IPS-15b (cell line): ENCODE data around the gene ATXN1.

ENCODE experiments used
- H3K27me3 ChIP-seq: one replicate; pipeline ENCODE4 v1.6.1; 2013; ENCODE audit warnings: low read length; ENCODE audit not compliant: control insufficient read depth, insufficient read depth
- H3K36me3 ChIP-seq: one replicate; pipeline ENCODE4 v1.6.1; 2013; ENCODE audit warnings: low read length; ENCODE audit not compliant: control insufficient read depth, insufficient read depth
- H3K4me1 ChIP-seq: one replicate; pipeline ENCODE4 v1.6.1; 2013; ENCODE audit warnings: mild to moderate bottlenecking, low read length; ENCODE audit not compliant: control insufficient read depth, insufficient read depth
- H3K4me3 ChIP-seq: one replicate; pipeline ENCODE4 v1.5.1; 2013; ENCODE audit warnings: low read depth, low read length
- H3K9ac ChIP-seq: one replicate; pipeline ENCODE4 v1.6.1; 2013; ENCODE audit warnings: low read depth, mild to moderate bottlenecking, low read length
- H3K9me3 ChIP-seq: one replicate; pipeline ENCODE4 v1.6.1; 2013; ENCODE audit warnings: mild to moderate bottlenecking, low read length; ENCODE audit not compliant: control insufficient read depth, insufficient read depth

The ATXN1 gene

GRCh38 chr6:16360365-16360764, 400.9 kb downstream of the ATXN1 start:
- Histone ChIP-seq H3K4me1 (peaks cover 4% of the 10 kb centered on the region), H3K36me3 (no peaks in the 10 kb centered on the region), H3K4me3 (no peak overlapping the region), H3K9ac (no peak overlapping the region), H3K9me3 (no peaks in the 10 kb centered on the region), H3K27me3 (no peaks in the 10 kb centered on the region)

- no peak overlapping the region for H3K9ac ChIP-seq
- no peaks in the 10 kb centered on the region for H3K27me3 ChIP-seq
- H3K4me3 ChIP-seq, result no peak overlapping the region
- H3K4me1 ChIP-seq, result peaks cover 4% of the 10 kb centered on the region
- no peaks in the 10 kb centered on the region for H3K36me3 ChIP-seq
- no peaks in the 10 kb centered on the region for H3K9me3 ChIP-seq
Measured at GRCh38 chr6:16359563-16359962, 401.7 kb downstream of the ATXN1 start.

- no peaks in the 10 kb centered on the region for H3K9me3 ChIP-seq
- no peaks in the 10 kb centered on the region for H3K27me3 ChIP-seq
- no peaks in the 10 kb centered on the region for H3K36me3 ChIP-seq
- H3K4me1 ChIP-seq, result peaks cover 4% of the 10 kb centered on the region
- H3K9ac ChIP-seq, result no peak overlapping the region
- no peak overlapping the region for H3K4me3 ChIP-seq
Measured at GRCh38 chr6:16358531-16359138, 402.6 kb downstream of the ATXN1 start.

DNA sequence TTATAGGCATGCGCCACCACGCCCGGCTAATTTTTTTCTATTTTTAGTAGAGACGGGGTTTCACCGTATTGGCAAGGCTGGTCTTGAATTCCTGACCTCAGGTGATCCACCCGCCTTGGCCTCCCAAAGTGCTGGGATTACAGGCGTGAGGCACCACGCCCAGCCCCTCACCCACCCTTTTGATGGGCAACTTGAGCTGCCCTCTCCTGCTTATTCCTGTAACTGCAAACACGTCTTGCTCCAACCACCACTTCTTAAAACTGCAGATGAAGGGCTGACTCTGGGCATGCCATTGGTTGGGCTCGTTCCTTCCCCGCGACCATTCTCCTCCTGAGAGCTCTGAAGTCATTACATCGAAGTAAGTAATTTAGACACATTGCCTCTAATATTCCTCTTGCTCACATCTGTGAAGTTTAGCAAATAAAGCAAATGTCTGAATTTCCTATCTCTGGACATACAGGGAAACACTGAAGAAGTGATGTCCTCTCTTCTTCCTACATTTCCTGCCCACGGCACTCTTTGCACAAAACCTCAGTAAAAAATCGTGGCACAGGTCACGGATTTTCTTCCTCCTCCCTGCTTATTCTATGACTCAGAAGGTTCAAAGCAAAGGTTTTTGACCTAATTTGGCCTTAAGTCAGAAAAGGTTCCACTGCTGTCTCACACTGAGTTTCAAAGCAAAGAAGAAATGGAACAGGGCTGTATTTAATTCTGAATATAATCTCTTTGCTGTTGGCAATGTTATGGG, 405.4 kb downstream of the ATXN1 start:
- peaks cover 4% of the 10 kb centered on the region for H3K4me1 ChIP-seq
- H3K4me3 ChIP-seq, result no peak overlapping the region

GRCh38 chr6:16355238-16355637, 406.0 kb downstream of the ATXN1 start:
- Histone ChIP-seq H3K9me3 (no peaks in the 10 kb centered on the region), H3K4me3 (no peak overlapping the region), H3K4me1 (peaks cover 4% of the 10 kb centered on the region), H3K27me3 (no peaks in the 10 kb centered on the region), H3K36me3 (no peaks in the 10 kb centered on the region), H3K9ac (no peak overlapping the region)

More for the DNA sequence above, 405.4 kb downstream of the ATXN1 start:
- Histone ChIP-seq H3K9ac (no peak overlapping the region), H3K27me3 (no peaks in the 10 kb centered on the region), H3K36me3 (no peaks in the 10 kb centered on the region), H3K9me3 (no peaks in the 10 kb centered on the region)

DNA sequence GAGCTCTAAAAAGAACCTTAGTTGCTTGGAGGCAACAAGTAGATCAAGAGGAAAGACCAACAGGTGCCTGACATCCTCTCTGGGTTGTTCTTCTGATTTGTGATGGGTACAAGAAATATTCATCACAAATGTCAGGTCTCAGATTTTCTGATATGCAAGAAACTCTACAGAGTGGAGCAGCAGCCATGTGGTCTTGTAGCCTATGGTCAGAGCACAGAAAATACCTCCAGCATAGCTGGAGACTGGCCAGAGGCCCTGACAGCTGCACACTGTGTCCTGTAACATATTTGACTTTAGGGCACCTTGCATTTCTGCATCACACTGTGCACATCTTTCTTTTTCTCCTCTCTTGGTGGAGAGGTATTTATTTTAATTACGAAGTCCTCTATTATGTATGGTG, 406.6 kb downstream of the ATXN1 start:
- Histone ChIP-seq H3K9ac (no peak overlapping the region), H3K27me3 (no peaks in the 10 kb centered on the region), H3K9me3 (no peaks in the 10 kb centered on the region), H3K4me1 (peaks cover 4% of the 10 kb centered on the region), H3K36me3 (no peaks in the 10 kb centered on the region), H3K4me3 (no peak overlapping the region)

GRCh38 chr6:16352821-16353438, 408.3 kb downstream of the ATXN1 start:
- H3K27me3 ChIP-seq, result no peaks in the 10 kb centered on the region
- no peaks in the 10 kb centered on the region for H3K9me3 ChIP-seq
- H3K36me3 ChIP-seq, result no peaks in the 10 kb centered on the region
- H3K9ac ChIP-seq, result no peak overlapping the region
- peaks cover 4% of the 10 kb centered on the region for H3K4me1 ChIP-seq
- H3K4me3 ChIP-seq, result no peak overlapping the region

DNA sequence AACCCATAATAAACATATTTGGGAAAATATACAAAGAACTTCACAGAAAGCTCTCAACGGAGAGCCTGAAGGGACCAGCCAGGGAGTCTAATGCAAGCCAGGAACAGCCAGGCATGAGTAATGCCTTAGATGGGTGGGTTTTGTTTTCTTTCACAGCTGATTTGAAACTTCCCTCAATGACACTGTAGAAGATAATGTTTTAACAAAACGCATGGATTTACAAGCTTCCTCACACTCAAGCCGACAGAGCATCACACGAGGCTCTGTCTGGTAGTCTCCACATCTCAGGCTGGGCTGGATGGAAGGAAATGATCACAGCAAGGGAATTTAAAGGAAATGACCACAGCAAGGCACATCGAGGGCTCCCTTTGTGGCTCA, 409.0 kb downstream of the ATXN1 start:
- Histone ChIP-seq H3K36me3 (no peaks in the 10 kb centered on the region), H3K27me3 (no peaks in the 10 kb centered on the region), H3K4me1 (peaks cover 4% of the 10 kb centered on the region), H3K9me3 (no peaks in the 10 kb centered on the region), H3K4me3 (no peak overlapping the region), H3K9ac (no peak overlapping the region)

DNA sequence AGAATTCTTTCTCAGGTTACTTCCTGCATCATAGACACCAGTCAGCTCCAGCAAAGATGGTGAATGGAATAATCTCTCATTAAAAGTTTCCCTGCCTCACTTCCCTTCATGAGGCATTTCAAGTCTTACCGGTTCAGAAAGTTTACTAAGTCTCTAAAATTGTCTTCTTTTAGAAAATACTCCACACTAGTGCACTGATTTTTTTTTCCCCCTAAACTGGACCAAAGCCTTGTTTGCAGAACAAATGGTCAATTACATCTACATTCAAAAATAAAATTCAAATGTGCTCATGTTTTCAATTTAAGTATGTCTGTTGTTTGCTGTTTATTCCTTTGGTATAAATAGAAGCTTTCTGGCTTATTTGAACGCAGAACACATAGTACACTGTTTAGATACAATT, 411.7 kb downstream of the ATXN1 start:
- no peak overlapping the region for H3K4me3 ChIP-seq
- peaks cover 5% of the 10 kb centered on the region for H3K4me1 ChIP-seq
- H3K27me3 ChIP-seq, result no peaks in the 10 kb centered on the region
- H3K9ac ChIP-seq, result no peak overlapping the region
- H3K9me3 ChIP-seq, result no peaks in the 10 kb centered on the region
- H3K36me3 ChIP-seq, result no peaks in the 10 kb centered on the region

DNA sequence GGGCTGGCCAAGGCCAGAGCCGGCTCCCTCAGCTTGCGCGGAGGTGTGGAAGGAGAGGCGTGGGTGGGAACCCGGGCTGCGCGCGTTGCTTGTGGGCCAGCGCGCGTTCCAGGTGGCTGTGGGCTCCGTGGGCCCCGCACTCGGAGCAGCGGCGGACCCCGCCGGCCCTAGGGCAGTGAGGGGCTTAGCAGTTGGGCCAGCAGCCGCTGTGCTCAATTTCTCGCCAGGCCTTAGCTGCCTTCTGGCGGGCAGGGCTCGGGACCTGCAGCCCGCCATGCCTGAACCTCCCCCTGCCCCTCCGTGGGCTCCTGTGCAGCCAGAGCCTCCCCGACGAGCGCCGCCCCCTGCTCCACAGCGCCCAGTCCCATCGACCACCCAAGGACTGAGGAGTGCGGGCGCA, 414.4 kb downstream of the ATXN1 start:
- Histone ChIP-seq H3K9ac (no peak overlapping the region), H3K9me3 (no peaks in the 10 kb centered on the region), H3K27me3 (no peaks in the 10 kb centered on the region), H3K4me1 (peaks cover 5% of the 10 kb centered on the region), H3K36me3 (no peaks in the 10 kb centered on the region), H3K4me3 (no peak overlapping the region)

GRCh38 chr6:16345449-16346330, 415.6 kb downstream of the ATXN1 start:
- Histone ChIP-seq H3K27me3 (no peaks in the 10 kb centered on the region), H3K9ac (no peak overlapping the region), H3K4me3 (no peak overlapping the region), H3K4me1 (peaks cover 5% of the 10 kb centered on the region), H3K9me3 (no peaks in the 10 kb centered on the region), H3K36me3 (no peaks in the 10 kb centered on the region)
